NB4 (cell line): ENCODE data around the gene LRRK1.

Source experiments
- DNase-seq: peaks from one replicate; pipeline ENCODE4 v3.0.0; 2010; ENCODE audit warnings: low read depth
- H3K4me3 ChIP-seq: one replicate; pipeline ENCODE4 v1.5.1; 2011; ENCODE audit warnings: mild to moderate bottlenecking, low read depth, low read length, moderate library complexity
- MYC ChIP-seq: IDR thresholded peaks from 2 replicates; pipeline ENCODE4 v1.6.1; 2011; ENCODE audit warnings: low read depth, low read length
- POLR2A ChIP-seq: IDR thresholded peaks from 2 replicates; pipeline ENCODE4 v1.6.1; 2011; ENCODE audit warnings: mild to moderate bottlenecking; ENCODE audit not compliant: insufficient read length; ENCODE audit errors: extremely low read depth
- TF ChIP-seq, protein P1 (sequence below): IDR thresholded peaks from one replicate; pipeline ENCODE4 v1.5.1; 2012; ENCODE audit warnings: low read depth, low read length
- TF ChIP-seq, protein P2 (sequence below): IDR thresholded peaks from 2 replicates; pipeline ENCODE4 v1.6.1; 2011; ENCODE audit warnings: low read depth, low read length

LRRK1 gene

DNA sequence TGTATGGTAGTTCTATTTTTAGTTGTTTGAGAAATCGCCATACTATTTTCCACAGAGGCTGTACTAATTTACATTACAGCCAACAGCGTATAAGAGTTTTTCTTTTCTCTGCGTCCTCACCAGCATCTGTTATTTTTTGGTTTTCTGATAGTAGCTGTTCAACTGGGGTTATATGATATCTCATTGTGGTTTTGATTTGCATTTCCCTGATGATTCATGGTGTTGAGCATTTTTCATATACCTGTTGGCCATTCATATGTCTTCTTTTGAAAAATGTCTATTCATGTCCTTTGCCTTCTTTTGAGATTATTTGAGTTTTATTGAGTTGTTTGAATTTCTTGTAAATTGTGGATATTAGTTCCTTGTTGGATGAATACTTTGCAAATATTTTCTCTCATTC, 114.6 kb downstream of the LRRK1 start:
- no peak for DNase-seq
- no peak overlapping the region for H3K4me3 ChIP-seq
- TF ChIP-seq, protein P1, sequence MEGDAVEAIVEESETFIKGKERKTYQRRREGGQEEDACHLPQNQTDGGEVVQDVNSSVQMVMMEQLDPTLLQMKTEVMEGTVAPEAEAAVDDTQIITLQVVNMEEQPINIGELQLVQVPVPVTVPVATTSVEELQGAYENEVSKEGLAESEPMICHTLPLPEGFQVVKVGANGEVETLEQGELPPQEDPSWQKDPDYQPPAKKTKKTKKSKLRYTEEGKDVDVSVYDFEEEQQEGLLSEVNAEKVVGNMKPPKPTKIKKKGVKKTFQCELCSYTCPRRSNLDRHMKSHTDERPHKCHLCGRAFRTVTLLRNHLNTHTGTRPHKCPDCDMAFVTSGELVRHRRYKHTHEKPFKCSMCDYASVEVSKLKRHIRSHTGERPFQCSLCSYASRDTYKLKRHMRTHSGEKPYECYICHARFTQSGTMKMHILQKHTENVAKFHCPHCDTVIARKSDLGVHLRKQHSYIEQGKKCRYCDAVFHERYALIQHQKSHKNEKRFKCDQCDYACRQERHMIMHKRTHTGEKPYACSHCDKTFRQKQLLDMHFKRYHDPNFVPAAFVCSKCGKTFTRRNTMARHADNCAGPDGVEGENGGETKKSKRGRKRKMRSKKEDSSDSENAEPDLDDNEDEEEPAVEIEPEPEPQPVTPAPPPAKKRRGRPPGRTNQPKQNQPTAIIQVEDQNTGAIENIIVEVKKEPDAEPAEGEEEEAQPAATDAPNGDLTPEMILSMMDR: no peak
- no peak for TF ChIP-seq MYC

DNA sequence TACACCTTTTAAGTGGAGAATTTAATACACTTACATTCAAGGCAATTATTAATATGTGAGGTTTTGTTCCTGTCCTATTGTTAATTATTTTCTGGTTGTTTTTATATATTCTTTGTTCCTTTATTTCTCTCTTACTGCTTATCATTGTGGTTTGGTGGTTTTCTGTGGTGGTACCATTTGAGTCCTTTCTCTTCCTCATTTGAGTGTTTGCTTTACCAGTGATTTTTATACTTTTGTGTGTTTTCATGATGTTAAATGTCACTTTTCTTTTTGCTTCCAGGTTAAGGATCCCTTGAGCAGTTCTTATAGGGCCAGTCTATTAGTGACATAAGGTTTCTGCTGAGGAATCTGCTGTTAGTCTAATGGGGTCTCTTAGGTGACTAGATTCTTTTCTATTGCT, 116.5 kb downstream of the LRRK1 start:
- DNase-seq: peak; percentile 57
- no peak overlapping the region for H3K4me3 ChIP-seq
- TF ChIP-seq, protein P1: no peak

DNA sequence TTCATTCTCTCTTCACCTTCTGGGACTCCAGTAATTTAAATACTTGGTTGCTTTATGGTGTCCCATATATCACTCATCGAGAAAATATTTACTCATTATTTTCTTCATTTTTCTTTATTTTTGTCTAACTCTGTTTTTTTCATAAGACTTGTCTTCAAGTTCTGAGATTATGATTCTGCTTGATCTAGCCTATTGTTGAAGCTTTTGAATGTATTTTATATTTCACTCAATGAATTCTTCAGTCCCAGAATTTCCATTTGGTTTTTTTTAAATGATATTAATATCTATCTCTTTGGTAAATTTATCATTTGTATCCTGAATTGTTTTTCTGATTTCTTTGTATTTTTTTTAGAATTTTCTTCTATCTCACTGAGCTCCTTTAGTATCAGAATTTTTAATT, 117.0 kb downstream of the LRRK1 start:
- TF ChIP-seq, protein P2, sequence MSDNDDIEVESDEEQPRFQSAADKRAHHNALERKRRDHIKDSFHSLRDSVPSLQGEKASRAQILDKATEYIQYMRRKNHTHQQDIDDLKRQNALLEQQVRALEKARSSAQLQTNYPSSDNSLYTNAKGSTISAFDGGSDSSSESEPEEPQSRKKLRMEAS: no peak
- TF ChIP-seq MYC: no peak
- no peak for TF ChIP-seq POLR2A
- TF ChIP-seq, protein P1: no peak
- H3K4me3 ChIP-seq: no peak overlapping the region
- no peak for DNase-seq

DNA sequence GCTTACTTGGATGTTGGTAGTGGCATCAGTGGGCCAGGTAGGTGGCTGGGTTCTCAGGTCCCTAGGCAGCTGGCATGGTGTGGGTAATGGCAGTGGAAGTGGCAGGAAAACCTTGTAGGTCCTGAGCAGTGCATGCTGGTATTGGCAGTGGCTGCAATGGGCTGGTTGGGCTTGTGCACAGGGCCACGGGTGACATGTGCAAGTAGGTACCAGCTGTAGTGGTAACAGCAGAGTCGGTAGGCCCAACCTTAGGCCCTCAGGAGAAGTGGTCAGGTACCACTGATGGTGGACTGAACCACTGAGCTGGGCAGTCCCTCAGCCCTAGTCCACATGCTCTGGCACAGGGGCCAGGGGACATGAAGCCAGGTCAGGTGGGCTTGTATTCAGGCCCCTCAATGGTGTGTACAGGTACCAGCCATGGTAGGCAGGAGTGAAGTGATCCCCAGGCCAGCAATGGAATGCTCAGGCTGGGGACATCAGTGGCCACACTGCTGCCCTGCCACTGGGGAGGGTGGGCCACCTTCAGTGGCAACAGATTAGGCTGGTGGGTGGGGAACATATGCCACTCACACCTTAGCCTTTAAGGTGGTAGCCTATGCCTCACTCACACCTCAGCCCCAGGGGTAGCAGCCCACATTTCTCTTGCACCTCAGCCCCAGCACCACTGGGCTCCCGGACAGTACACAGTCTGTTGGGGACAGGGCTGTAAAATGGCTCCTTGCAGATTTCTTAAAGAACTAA, 118.1 kb downstream of the LRRK1 start:
- H3K4me3 ChIP-seq: no peak overlapping the region
- TF ChIP-seq, protein P2: no peak
- TF ChIP-seq, protein P1: no peak
- TF ChIP-seq POLR2A (no peak), MYC (no peak)
- DNase-seq: no peak

DNA sequence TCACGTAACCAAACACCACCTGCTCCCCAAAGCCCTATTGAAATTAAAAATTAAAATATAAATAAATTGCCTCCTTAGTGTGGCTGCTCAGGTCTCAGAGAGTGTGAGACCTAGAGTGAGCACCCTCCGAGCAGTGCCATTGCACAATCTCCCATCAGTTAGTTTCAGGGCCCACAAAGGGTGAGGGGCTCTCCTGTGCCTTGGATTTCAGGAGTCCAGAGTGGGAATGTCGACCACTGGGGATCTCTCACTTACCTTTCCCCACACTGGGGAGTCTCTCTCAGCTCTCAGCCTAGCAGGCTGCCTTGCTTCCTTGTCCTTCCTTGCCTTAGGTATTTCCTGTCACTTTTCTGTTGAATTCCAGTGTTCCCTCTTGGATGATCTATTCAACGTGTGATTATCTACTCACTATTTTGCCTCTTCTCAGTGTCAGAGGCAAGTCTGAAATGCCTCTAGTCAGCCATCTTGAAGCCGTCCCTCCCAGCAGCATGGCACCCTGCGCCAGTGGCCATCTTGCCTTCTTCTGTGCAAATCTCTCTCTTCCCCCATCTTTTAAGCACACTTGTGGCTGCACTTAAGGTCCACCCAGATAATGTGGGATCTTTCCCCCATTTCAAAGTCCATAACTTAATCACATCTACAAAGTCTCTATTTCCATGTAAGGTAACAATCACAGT, 119.3 kb downstream of the LRRK1 start:
- TF ChIP-seq, protein P1: no peak
- TF ChIP-seq POLR2A (no peak), MYC (no peak)
- TF ChIP-seq, protein P2: no peak
- H3K4me3 ChIP-seq: no peak overlapping the region
- no peak for DNase-seq

DNA sequence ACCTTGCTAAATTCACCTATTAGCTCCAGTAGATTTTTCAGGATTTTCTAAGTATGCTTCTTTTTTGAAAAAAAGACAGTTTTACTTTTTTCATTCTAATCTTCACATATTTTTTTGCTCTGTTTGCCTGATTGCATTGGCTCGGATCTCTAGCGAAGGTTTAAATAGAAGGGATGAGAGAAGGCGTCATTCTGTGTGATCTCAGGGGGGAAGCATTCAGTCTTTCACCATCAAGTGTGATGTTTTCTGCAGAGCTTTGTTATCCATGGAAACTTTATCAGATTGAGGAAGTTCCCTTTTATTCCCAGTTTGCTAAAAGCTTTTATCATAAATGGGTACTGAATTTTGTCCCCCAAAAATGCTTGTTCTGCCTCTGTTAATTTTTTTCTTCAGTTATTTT, 120.3 kb downstream of the LRRK1 start:
- TF ChIP-seq, protein P2: no peak
- TF ChIP-seq POLR2A (no peak), MYC (no peak)
- TF ChIP-seq, protein P1: no peak

More for the DNA sequence above, 120.3 kb downstream of the LRRK1 start:
- no peak for DNase-seq
- H3K4me3 ChIP-seq: no peak overlapping the region
